OCI-M2 (cell line): ENCODE measurements around the gene SESN3.
"Not testable (repeated sequence)": the region's sequence is repeated elsewhere in the genome, so short reads cannot be mapped to it uniquely, and the experiment has no call there.

Experiments
- DNase-seq: peaks from one replicate; lab custom pipeline; 2025; ENCODE audit not compliant: unreplicated experiment; lab: John Stamatoyannopoulos, UW

SESN3 gene

DNA sequence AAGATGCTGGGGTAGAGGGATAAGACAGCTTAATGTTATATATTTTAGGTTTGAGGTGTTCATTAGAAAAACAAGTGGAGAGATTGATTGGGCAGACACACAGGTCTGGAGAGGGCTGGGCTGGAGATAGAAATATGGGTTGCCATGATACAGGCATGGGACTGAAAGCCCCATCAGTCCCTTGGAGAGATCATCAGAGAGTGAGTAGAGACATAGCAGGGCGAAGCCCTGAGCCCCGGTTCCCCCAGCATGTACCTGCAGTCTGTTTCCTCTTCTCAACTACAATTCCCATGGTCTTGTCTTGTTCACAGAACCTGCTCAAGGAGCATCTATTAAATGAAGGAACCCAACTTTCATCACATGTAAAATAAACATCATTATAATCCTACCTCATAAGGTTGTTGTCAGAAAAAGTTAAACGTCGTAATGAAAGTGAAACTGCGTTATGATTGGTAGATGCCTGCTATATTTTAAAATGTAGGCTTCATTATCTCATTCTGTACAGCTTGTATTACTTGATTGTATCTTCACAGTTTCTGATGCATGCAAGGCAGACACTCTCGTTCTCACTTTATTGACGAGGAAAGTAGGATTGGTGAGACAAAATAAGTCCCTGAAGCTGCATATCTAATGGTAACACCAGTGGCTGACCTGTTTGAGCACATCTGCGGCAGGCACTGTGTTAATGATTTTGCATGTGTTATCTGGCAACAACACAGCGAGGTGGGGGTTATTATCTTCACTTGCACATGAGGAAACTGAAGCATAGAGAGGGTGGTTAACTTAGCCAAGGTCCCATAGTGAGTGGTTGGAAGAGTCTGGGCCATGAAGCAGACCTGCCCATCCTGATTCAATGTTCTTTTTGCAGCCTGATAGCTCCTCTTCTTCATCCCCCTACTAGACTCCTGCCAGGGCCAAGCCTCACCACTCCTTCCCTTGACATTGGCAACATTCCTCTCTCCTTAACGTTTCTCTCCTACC is 77.8 kb downstream of the SESN3 start:
- peak; percentile 37 for DNase-seq

DNA sequence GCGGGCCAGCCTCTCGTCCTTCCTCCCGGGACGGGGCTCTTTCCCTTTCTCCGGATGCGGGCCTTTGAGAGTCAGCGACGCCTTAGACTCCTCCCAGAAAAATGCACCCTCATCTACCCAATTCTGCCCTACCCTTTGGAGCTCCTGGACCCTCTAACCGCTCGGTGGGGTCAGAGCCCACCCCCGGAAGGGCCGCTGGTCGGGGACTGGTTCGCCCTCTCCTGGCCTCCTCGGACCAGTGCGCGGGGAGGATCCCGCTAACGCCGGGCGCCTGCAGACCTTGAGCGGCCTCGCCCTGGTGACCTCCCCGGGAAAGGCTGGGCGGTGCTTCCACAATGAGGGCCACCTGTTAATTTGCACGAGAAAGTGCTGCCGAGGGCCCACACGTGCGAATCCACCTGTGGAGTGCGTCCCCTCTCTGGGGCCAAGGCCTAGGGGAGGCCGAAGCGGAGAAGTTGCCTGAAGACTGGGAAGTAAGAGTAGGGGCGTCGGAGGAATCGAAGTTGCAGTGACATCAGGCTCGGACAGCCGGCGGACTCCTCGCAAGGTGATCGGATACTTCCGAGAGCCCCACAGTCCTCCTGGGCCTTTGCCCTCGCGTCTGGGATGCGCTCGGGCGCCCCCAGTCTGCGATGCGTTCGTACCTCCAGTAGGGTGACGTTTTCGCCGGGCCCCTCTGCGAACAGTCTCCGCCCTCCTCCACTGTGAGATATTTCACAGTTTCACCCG is 79.9 kb downstream of the SESN3 start:
- no peak for DNase-seq

DNA sequence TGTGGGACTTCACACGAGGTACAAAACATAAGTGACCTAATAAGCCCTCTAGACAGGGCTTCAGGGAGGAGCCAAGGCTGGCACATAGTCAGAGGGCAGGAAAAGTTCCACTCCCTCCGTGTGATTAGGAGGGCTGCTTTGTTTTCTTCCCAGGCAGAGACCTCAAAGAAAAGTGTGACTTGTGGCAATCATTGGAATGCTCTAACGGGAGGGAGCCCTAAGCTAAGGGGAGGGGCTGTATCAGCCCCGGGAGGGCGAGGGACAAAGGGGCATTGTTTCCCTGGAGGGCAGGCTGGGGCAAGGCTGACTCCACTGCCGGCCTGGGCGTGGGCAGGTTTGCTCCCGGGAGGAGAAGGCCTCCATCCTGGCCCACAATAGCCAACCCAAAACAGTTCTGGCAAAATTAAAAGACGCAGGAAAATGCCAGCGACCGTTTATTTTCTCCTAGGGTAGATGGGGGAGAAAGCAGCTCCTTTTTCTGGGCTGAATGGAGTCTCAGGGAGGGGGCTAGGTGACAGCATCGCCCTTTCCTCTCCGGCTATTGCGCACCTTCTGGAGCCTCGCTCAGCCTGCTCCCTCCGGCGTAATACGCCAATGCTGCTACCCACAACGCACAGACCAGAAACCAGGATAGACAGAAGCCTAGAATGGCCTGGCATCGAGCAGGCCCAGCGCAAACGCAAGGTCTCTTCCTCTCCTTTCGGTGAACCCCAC is 81.2 kb downstream of the SESN3 start:
- DNase-seq: no peak

DNA sequence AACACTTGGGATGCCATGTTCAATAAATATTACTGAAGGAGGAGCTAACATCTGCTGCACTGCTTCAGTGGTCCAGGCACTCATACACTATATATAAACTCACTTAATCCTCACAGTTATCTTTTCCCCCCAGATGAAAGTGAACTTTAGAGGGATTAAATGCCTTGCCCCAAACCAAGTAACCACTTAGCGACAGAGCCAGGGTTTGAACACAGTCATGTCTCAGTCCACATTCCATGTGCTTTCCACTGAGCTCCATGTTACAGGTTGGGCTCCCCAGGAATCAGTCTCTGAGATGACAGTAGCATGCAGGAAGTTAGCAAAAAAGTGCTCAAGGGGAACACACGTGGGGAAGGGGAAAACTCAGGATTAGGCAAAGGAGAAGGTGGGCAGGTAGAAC is 82.1 kb downstream of the SESN3 start:
- no peak for DNase-seq

DNA sequence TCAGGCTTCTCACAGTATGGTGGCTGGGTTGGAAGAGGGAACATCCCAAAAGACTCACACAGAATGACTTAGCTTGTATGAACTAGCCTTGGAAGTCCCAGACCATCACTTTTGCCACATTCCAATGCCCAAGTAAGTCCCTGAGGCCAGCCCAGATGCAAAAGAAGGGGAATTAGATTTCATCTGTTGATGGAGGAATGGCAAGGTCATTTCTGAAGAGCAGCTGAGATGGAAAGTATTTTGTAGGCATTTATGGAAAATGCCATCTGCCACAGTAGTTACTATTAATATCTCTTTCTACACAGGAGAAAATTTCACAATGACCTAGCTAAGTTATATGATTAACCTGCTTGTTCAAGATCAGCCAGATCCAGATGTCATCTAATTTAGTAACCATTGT is 82.6 kb downstream of the SESN3 start:
- DNase-seq: no peak

DNA sequence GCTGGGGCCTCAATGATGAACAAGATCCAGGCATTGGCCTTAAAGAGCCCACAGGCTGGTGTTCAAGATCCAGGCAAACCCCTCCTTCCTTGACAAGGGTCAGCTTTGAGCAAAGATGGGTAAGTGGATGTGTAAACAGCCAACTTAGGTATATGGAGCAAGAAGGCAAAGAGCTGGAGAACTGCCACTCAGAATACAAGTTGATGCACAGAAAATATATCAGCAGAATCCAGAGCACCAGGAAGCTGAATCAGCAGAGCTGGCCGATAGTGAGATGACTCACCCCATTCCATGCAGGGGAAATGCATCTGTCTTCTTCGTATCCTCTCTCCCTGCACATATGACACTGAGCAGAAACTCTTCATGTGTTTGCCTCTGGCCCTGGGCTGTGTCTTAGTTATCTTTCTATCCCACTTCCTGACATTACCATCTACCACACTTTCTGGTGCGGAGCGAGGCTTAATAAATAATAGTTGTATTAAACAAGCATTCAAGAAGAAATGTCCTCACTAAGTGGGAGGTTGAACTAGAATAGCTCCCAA is 83.6 kb downstream of the SESN3 start:
- DNase-seq: peak; percentile 67

DNA sequence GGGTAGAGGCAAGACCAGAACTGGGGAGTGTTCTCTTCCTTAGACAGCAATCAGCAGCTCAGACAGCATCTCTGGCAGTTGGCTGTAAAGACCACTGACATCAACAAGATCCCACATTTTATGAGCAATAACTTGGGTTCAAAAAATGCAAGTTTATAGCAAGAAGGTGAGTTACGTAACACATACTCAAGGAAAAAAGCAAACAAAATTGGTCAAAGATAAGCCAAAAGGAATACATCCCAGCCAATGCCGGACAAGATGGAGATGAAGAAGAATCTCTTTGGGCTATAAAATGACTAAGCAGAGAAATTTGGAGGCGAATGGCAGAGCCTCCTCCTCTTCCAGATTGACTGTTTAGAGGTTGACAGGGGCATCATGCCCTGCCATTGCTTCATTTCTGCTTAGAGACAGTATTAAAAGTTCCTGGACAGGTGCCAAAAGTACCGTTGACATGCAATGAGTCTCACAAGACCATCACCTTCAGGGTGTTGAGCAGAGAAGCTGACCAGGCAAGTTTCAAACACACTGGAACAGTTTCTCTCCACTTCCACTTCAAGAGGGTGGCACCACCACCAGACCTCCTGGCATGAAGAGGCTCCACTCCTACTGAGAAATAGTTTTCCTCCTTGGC is 85.5 kb downstream of the SESN3 start:
- DNase-seq: no peak

DNA sequence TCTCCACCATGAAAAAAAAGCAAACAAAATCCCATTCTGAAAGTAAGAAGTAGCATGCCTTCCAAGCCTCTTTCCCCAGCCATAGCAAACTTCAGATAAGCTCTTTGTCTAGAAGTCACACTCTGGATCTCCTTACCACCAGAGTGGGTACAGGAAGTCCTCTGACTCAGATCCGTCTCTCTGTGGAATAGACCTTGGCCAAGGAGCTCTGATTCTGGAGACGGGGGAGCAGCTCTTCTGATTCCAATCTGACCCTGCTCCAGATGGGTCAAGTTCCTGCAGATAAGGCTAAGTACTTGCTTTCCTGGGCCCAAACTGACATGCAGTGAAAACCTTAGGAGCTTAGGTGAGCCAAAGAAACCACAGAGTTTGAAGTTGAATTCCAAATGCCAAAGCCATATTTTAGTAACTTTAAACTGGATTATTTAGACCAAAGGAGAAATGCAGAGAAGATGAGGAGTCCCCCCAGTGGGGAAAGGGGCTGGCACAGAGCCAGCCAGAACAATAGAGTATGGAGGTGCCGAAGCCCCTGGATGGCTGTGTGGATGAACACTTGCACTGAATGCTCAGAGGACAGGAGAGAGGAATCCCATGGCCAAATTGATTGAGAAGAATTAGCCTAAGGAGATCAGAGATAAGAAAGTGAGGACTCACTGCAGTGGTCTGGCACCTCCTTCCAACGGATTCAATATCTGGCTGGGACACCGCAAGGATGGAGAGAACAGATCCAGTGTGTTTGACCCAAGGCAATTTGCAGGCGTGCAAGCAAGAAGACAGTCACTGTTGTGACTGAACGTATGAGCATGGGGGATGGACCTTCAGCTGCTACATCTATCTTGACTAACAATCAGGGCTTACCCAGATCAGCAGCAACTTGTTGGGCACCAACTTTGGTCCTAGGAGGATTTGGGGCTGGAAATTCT is 86.4 kb downstream of the SESN3 start:
- DNase-seq: no peak

DNA sequence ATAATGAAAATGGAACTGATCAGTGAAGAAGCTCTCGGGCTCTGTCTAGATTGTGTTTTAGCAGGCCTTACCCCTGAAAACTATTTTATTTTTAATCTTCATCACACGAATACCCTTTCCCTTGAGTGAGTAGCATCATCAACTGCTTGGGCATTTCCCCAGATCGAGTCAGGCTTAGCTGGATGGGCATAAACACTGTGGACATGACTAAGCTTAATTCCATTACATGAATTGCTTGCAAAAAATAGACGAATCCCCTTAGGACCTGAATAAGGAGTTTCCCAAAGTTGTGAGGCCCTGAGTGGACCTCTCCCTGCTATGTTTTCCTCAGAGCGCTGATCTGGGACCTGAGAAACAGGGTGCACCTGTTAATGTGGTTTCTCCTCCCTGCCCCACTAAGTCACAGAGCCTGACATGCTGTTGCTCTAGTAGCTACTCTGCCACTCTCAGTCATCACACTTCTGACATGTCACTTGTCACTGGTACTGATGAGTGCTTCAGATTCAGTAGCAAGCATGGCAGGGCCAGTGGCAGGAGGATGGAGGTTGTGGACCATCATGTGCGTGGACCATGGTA is 87.8 kb downstream of the SESN3 start:
- DNase-seq: no peak

DNA sequence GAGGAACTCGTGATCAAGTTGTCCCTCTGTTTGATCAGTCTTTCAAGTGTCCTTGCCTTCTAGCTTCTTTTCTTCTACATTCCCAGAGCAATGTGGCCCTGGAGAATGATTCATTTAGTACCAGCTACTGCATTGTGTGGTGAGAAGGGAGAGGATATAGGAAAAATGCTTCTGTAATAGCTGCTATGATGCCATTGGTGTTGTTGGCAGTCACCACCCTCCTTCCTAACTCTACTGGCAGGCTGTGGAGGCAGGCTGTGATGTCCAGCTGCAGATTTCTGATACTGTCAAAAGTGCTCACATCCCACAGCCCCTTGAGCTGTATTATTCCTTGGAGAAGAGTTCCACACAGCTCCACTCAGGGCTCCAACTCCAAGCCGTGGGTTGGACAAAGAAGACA is 88.6 kb downstream of the SESN3 start:
- no peak for DNase-seq

DNA sequence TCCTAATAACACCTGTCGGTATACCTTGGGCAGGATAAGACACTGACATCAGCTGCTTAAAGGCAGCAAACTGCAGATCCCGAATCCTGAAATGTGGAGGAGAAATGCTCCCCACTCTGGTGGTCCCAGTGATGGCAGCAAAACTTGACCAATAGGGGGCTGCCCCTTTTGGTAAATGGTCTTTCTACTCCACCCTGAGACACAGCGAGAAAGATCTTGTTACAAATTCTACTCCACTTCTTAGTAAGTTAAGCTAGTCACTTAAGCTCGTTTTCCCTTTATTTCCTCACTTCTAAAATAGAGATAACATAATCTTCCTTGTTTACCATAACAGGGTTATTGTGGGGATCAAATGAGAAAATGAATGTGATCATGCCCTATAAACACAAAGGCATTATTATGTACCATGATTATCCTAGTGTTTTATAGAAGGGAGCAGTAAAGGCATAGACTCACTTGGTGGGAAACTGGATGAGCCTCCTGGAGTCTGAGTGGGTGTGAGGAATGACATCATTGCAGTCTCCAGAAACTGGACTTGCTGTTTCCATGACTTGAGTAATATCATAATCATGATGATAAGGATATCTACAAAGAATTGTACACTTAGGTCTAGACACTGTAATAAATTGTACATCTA is 90.5 kb downstream of the SESN3 start:
- DNase-seq: no peak

DNA sequence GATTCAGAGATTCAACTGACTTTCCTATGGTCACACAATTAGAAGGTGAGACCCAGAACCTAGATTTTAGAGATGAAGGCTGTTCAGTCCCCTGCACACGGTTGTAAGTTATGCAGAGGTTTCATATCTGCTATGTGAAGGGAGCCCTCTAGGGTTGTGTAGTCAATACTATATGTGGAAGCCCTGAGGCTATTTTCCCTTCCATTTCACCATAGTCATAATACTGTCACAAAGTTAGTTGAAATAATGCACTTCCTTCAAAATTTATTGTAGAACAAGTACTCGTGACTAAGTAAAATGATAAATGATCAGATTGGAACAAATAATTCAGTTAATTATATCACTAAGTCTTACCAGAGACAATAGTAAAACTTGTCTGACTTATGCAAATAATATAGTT is 92.6 kb downstream of the SESN3 start:
- no peak for DNase-seq

DNA sequence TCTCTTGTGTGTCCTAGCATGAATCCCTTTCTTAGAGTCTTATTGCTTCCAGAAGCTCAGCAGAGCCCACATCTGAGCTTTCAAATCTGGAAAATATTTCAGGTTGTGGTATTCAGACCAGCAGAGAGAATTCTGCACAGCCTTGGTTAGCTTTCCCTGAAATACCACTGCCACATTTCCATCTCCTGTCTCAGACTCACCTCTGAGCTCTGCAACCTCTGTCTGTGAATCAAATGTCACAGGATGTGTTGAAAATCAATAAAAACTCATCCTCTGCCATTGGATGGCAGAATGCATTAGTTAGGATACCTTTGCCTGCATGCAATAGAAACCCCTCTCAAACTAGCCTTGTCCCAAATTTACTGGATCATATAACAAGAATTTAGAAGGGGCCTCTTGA is 93.7 kb downstream of the SESN3 start:
- no peak for DNase-seq

DNA sequence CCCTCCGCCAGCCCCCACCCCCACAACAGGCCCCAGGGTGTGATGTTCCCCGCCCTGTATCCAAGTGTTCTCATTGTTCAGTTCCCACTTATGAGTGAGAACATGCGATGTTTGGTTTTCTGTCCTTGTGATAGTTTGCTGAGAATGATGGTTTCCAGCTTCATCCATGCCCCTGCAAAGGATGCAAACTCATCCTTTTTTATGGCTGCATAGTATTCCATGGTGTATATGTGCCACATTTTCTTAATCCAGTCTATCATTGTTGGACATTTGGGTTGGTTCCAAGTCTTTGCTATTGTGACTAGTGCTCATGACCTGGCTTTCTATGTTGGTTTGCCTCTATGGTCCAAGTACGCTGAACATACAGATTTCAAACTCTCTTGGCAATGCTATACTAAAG is 94.3 kb downstream of the SESN3 start:
- DNase-seq: not testable (repeated sequence)

DNA sequence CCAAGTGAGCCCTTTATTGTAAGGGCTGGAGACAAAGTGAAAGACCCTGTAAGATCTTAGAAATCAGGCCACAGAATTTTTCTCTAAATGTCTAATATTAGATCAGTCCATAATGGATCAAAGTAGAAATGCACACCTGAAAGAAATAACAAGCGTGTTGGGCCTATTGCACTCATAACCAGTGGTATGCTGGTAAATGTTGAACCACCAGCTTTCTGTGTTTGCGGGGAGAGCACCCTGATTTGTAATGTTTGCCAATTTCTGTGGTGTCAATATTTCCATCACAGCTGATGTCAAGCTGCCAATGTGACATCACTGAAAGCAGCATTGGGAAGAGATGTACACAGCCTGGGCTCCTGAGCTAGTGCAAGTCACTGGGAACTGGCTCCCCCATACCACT is 95.1 kb downstream of the SESN3 start:
- no peak for DNase-seq

DNA sequence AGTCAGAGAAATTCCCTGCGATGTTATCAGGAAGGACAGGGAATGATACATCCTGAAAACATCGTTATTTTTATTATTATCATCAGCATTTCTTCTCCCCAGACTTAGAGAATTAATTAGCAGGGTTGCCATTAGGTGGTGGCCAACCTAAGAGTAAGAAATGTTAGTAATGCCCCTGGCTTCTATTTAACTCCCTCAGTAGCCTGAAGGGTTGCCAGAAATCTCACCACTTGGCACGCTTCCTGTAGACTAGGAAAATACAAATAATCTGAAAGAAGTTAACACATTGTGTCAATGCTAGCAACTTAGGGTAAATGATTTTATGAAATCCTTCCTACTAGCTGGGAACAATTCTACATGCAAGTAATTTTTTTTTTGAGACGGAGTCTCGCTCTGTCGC is 95.8 kb downstream of the SESN3 start:
- no peak for DNase-seq

DNA sequence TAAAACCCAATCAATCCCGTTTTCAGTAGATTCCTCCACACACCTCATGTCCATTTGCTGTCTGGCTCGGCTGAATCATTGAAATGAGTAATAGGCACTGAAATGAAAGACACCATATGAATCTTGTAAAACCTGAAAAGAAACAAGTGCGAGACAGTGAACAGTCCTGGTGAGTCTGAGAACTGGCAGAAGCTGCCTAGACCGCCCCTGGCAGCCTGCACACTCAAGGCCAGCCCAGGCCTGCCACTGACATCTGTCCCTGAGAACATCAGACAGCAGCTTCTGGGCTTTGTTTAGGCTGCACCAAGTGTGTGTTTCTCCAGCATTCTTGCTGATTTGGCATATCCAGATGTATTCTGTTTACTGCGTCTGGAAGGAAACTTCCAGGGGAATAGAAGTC is 96.5 kb downstream of the SESN3 start:
- DNase-seq: no peak

DNA sequence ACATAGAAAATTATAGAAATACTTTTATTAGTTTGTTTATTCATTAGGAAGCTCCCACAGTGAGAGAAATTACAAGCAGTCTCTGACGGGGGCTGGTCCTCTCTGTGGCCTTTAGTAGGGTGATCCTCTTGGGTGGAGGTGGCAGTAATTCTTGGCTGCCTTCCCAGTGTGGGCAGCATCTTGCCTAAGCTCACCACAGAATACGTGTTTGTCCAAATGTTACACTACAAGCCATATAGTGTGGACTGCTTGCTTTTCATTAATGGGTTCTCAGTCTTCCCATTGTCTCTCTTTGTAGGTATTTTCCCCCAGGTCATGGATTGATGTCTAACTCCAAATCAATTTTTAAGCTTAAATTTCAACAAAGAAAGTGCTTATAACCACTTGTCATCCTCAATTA is 98.0 kb downstream of the SESN3 start:
- DNase-seq: no peak

DNA sequence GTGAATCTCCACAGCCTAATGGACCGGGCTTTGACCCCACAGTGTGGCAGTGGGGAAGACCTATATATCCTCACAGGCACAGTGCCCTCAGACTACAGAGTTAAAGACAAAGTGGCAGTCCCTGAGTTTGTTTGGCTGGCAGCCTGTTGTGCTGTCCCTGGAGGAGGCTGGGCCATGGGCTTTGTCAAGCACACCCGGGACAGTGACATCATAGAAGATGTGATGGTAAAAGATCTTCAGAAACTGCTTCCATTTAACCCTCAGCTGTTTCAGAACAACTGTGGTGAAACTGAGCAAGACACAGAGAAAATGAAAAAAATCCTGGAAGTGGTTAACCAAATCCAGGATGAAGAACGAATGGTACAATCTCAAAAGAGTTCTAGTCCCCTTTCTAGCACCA is 102.4 kb downstream of the SESN3 start:
- no peak for DNase-seq
